ENCODE data around the gene ACSS3. TPM values are rescaled to one million over a fixed set of nuclear protein-coding genes. Genes with fewer than 3 reads are reported as not detected.

Gene ACSS3
- polyA plus RNA-seq, 1 donor = 8.2 TPM

DNA sequence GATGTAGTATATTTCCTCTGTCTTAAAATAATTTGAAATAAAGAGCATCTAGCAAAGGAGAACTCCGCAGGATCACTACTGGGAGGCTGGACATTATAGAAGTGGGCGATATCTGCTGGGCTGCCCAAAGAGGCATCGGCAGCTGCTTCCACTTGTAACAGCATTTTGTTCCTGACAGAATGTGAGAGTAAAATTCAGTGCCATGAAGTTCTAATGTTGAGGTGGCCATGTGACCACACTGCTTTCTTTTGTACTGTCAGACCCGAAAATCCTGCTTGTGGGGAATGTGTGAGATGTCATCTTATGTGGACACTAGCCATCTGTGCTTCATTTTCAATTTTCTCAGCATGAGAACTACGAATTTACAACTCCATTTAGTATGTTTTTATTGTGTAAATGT lies 151.9 kb downstream of the ACSS3 start:
- no peak for DNase-seq

GRCh38 chr12:81231574-81232368 lies 153.9 kb downstream of the ACSS3 start:
- DNase-seq = no peak

DNA sequence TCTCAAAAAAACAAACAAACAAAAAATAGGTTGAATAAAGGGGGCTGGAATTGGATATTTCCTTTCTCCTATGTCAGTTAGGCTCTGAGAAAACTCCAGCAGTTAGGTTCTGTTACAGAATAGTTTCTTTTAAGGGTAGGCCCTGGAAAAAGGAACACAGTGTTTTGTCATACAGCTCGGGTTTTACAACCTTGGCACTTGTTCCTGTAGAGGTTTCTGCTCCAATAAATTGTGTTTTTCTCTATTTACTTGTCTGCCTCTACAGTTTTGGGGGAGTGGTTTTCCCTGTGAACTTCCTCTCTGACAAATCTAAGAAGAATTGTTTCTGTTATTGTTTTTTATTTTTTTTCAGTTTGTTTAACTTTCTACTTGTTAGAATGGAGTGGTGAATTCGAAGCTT lies 167.6 kb downstream of the ACSS3 start:
- DNase-seq = peak; percentile 32

GRCh38 chr12:81245907-81246570 lies 168.2 kb downstream of the ACSS3 start:
- no peak for DNase-seq

DNA sequence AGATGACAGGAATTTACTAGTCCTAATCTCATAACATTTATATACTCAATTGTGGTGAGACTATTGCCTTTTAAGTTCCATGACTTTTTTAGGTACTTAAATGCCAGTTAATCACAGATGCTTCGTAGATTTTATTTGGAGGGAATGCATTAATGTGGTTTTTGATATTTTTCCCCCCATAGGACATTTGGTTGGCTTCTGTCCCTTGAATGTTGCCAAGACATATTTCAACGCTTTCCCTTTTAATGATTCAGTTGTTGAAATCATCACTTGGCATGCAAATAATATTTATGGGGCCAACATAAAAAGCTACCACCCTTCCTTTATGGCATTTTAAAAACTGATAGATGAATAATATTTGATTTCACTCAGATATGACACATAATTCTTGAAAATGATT lies 172.1 kb downstream of the ACSS3 start:
- no peak for DNase-seq

GRCh38 chr12:81252228-81252627 lies 174.3 kb downstream of the ACSS3 start:
- DNase-seq = no peak

DNA sequence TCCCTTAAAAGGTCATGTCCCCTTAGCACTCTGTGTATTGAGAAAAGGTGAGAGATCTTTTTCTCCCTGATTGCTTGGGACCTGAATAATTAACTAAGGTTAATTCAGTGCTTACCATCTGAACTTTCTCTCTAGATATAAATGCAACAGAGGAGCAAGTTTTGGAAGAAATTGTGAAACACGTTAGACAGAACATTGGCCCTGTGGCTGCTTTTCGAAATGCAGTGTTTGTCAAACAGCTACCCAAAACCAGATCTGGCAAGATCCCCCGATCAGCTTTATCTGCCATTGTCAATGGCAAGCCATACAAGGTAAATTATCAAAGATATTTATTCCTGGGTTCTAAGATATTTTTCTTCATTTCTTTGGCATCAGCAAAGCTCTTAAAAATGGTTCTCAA lies 175.5 kb downstream of the ACSS3 start:
- DNase-seq = no peak

- DNase-seq = no peak
Observed at GRCh38 chr12:81255456-81255855, 177.6 kb downstream of the ACSS3 start.

DNA sequence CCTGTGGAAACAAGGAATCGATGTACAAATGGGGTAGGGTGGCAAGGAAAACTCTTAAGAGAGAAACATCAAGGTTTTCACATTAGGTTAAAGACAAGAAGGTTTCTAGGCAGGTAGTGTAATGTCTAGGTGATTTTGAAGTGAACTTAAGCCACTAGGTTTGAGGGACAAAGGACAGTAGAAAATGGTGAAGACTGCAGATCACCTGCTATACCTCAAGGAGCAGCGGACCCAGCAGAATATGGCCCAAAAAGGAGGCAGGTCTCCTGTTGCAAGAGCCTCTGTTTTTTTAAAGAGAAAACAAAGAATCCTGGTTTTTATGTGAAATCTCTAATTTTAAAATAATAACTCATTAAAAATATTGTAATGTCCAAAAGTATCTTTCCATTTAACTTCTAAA lies 178.1 kb downstream of the ACSS3 start:
- no peak for DNase-seq

DNA sequence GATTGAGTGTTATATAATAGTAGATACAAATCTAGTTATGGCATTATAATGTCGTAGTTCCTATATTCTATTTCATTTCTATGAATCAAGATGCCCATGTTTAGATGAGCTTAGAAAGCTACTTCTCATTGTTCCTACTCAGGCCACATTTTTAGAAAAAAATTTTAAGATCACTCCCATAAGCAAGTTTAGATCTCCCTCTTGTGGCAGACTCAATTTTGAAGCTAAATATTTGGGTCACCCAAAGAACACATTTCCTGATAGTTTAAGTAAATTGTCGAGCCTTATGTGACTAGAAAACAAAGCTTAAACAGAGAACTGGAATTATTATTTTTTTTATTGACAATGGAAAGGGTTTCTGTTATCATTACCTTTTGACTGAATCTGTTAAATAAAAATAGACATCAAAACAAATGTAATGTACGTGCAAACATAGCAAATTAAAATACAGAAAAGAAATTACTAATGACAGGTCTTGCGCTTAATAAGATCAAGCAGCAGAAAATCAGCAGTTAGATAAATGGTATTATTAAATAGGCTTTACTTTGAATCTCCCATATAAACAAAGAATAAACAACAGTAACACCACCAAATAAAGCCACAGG lies 180.2 kb downstream of the ACSS3 start:
- peak; percentile 34 for DNase-seq

- no peak for DNase-seq
Observed at GRCh38 chr12:81259360-81259759, 181.5 kb downstream of the ACSS3 start.

DNA sequence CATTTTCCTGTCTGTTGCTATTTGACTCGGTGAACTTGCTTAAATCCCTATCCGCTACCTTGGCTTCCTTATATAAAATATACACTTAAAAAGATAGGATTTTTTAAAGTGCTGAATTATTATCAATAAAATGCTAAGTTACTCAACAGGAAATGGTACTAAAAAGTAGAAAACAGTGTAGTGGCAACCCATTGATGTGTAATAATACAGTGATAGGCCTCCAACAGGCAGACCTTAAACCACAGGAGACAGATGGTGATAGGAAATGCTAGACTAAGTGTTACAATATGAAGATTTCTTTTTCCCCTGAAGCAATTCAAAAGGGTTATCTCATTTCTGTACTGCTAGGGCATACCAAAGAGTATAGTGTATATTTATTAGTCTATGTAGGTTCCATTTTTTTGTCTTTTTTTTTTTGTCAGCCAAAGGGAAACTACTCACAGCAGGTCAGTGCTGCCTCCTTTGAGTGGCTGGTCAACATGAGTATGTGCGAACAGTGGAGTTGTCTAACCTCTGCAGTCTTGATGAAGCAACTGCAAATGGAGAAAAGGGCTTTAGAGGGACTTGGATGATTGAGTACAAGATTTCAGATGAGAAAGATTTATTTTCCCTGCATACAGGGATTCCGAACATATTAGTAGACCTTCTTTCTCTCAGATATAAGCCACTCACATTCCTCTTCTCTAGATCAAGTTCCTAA lies 183.8 kb downstream of the ACSS3 start:
- DNase-seq = no peak

DNA sequence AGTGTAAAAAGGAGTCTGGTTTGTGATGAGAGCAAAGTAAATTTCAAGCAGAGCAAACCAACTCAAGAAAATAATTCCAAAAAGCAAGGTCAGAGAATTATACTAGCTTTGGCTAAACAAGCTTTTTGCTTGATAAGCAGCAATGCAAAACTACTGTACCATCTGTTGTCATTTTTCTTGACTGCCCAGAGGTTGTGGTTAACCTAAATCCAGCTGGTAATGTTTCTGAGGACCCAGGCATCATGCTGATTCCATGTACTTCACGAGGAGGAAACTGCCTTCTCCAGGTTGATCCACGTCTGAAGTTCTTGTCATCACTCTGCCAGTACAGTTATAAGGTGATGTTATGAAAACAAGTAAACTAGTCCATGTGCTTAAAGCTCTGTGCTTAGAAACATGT lies 185.2 kb downstream of the ACSS3 start:
- DNase-seq = no peak

DNA sequence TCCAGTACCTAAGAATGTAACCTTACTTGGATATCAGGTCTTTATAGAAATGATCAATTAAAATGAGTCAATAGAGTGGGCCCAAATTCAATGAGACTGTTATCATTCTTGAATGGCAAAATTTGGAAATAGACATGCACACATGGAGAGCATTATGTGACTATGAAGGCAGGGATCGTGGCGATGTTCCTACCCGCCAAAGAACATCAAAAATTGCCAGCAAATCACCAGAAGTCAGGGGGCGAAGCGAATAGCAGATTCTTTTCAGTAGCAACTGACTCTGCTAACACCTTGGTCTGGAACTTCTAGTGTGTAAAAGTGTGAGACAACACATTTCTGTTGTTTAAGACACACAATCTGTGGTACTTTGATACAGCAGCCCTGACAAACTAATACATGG lies 192.5 kb downstream of the ACSS3 start:
- DNase-seq = no peak

DNA sequence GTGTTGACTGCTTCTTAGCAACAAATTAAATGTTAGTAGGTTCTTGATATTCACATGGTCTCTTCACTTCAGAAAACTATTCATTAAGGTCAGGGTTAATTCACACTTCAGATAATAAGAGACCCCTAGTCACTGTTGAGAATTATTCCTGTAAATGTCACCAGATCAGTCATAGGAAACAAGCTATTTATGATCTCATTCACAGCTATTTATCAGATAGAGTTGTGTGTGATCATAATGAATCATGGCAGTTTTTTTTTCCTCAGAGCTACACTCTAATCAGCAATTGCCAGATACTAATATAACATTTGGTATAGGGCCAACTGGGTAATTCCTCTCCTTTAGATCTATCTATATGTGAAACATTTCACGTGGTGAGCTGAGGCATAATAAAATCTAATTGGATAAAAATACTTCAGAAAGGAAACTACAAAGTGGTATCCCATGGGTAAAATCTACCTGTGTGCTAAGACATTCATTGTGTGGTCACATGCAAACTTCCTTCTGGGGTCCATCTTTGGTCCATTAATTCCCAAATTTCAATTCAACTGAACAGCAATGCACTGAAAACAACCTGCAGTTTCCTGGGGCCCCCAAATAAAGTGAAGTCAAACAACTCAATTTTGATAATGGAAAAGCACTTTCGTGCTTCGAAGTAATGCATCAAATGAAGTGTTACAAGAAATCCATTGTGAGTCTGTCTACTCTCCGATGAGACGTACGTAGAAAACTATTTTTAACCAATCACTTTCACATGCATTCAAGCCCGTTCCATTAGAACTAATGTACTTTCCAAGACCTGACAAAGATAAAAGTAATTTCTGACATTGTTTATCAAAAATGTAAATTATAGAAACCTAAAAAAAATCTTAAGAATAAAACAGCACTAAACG lies 197.0 kb downstream of the ACSS3 start:
- no peak for DNase-seq

DNA sequence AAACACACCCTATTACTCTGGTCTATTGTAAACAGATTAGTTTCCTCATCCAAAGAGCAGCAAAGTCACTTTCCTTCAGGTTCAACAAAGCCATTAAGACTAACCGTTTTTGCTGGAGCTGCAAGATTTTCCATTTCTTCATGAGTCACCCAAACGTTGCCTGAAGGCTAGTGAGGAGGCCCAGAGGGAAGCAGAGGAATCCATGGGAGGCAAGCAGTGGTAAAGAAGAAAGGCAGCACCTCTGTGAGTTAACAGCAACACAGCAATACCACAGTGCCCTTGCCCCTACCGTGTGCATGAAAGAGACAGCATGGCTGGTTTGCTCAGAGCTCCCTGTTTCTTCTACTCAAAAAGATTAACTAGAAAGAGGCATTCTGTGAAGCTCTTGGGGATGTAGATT lies 206.3 kb downstream of the ACSS3 start:
- DNase-seq = no peak

DNA sequence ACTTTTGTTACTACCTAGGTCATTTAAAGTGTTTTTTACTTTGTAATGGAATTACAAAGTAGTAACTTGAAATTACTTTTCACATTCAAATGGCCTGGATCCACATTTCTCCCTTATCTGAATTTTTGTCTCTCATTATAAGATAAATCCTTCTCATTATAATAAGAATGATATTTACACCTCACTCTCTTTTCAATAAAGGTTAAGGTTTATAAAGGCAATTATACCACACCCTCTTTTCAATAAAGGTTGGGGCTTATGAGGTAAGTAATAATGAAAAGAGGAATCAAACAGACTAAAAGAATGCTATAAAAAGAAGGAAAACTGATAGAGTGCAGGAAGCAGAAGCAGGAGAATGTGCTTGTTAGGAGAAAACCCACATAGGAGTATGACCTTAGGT lies 210.8 kb downstream of the ACSS3 start:
- DNase-seq = no peak

- no peak for DNase-seq
Observed at GRCh38 chr12:81294325-81295190, 216.7 kb downstream of the ACSS3 start.

- DNase-seq = no peak
Observed at GRCh38 chr12:81295251-81295650, 217.4 kb downstream of the ACSS3 start.

- DNase-seq = no peak
Observed at GRCh38 chr12:81296556-81297305, 218.9 kb downstream of the ACSS3 start.
